Islet of Langerhans (tissue), 1 donor: ENCODE results near the gene CSF3R.
"Not testable (repeated sequence)": the region's sequence is repeated elsewhere in the genome, so short reads cannot be mapped to it uniquely, and the experiment has no call there.

Experiments
- FAIRE-seq: peaks from one replicate; lab custom pipeline; 2011; peaks lifted over from hg19 to GRCh38; lab: Jason Lieb, UNC

The CSF3R gene

DNA sequence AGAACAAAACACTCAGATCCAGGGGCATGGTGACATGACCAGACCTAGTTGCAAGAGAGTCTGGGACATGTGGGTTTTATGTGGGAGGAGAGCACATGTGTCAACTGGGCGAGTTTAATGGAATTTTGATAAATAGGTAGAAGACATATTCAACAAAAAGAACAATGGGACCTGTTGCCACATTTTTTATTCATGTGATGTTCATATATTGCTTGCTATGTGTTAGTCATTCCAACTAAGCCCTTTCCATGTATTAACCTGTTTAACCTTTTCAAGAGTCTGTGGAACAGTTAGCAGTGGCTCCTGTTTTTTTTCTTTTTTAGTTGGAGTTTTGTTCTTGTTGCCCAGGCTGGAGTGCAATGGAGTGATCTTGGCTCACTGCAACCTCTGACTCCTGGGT, 30.1 kb upstream of the CSF3R start:
- no peak for FAIRE-seq

DNA sequence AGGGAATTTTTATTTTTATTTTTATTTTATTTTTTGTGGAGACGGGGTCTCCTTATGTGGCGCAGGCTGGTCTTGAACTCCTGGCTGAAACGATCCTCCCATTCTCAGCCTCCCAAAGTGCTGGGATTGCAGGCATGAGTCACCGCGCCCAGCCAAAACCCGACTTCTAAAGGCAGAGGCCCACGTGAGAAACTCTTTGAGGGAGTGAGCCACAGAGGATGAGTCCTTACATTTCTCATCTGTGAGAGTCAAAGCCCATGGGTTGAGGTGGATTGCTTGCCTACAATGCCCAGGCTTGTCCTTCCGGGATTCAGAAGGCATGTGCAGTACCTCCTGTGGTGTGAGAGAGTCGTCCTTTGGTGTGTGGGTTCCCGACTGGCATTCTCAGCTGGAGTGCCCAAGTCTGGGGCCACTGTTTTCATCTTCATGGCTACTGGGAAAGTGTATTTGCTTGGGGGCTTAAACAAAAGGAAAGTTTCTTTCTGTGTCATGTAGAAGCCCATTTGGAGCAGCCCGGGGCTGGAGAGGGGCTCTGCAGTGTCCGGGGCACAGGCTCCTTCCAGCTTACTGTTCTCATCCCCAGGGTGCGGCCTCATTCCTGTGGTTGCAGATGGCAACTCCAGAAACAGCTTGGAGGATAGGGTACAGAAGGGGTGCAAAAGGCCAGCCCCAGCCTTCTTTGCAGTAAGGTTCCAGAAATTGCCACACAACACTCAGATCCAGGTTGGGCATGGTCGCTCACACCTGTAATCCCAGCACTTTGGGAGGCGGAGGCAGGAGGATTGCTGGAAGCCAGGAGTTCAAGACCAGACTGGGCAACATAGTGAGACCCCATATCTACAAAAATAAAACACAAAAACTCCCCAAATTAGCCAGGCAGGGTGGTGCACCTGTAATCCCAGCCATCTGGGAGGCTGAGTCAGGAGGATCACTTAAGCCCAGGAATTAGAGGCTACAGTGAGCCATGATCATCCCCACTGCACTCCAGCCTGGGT, 29.4 kb upstream of the CSF3R start:
- no peak for FAIRE-seq

DNA sequence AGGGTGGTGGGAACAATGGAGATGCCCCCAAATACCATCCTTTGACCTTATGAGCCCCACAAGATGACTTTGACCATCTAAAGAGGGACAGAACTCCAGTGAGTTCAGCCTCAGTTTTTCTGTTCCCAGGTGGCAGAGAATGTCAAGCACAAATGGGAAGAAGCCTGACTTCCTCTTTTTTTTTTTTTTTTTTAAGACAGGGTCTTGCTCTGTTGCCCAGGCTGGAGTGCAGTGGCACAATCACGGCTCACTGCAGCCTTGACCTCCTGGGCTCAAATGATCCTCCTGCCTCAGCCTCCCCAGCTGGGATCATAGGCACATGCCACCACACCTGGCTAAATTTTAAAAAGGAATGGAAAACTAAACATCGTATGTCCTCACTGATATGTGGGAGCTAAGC, 28.5 kb upstream of the CSF3R start:
- not testable (repeated sequence) for FAIRE-seq

DNA sequence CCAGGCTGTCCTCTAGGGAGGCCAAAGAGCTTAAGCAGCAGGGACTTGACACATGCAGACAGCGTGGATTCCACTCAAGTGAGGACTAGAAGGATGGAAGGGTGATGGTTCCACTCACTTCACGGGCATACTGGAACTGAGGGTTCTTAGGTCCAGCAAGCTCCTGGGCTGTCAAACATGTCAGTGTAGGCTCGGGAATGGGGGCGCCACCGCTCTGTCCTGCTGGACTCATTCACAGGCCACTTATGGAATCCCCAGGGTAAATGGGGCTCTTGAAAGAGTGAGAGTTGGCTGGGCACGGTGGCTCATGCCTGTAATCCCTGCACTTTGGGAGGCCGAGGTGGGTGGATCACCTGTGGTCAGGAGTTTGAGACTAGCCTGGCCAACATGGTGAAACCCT, 27.7 kb upstream of the CSF3R start:
- no peak for FAIRE-seq

DNA sequence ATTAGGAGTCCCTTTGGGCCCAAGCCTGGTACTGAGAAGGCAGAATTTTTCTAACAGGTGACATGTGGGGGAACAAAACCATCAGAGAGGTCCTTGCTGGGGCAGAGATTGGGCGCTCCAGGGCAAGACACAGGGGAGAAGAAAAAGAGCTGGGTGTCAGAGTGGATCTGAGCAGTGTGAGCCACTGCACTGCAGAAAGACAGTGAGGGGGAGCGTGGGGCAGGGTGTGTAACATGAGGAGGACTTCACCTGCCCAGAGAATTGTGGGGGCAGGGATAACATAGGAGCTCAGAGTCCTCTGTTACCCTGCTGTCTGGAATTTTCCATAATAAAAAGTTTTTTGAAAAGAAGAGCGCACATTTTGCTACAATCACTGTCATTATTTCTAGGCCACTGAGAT, 25.5 kb upstream of the CSF3R start:
- no peak for FAIRE-seq

DNA sequence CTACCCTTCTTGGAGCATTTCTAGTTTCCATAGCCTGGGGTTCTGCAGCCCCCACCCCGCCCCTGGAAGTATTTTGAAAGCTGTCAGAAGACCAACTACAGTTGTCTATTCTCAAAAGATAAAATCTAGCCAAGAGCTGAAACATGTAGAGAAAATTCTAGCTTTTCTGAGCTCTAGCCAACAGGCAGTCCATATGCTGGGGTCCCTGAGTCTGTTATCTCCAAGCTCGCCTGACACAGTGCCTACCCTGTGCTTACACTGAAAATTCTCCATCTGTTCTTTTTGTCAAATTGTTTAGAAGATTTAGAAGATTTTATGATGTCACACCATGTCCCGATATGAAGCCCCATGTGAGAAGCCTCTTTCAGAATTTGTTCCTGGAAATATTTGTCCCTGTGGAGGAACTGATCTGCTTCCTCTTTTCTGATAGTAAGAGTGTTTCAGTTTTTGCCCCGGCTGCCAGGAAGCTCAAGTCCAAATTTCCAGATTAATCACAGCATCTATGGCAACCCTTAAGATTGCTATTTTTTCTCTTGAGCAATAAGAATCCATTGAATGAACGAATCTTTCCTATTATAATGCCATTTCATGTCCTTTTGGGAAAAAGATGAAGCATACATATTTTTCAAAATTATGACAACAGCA, 23.7 kb upstream of the CSF3R start:
- FAIRE-seq: no peak

DNA sequence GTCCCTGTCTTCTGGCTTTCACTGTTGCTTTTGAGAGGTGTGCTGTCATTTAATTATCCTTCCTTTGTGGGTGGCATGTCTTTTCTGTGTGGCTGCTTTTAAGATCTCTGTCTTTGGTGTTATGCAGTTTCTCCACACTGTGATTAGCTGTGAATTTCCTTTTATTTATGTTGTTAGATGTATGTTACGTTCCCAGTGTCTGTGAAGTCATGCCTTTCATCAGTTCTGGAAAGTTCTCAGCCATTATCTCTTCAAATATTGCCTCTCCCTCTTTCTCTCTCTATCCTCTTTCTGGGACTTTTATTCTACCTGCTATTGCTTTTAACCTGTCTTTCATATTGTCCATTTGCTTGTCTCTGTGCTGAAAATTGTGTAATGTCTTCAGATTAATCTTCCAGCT, 21.0 kb upstream of the CSF3R start:
- FAIRE-seq: no peak

DNA sequence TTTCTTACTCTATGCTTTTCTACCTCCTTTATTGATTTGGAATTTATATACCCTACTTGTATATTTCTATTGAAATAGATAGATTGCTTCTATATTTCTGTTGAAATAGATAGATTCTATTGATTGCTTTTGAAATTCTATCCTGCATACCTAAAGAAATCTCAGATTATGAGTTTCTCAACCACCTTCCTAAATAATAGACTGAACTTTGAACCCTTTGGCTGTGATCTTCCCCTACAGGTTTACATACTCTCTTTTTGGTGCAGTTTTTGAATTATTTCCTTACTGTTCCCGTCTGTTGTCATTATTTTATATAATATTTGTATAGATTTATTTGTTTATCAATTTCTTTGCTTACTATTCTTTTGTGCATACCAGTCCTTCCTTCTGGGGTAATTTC, 20.4 kb upstream of the CSF3R start:
- FAIRE-seq: no peak

DNA sequence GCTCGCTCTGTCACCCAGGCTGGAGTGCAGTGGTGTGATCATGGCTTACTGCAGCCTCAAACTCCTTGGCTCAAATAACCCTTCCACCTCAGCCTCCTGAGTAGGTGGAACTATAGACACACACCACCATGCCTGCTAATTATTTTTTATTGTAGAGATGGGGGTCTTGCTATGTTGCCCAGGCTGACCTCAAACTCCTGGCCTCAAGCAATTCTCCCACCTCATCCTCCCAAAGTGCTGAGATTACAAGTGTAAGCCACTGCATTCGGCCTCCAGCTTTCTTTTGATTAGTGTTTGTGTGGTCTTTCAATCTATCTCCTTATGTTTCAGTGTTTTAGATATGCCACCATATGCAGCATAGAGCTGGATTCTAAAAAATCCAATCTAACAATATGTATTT, 19.9 kb upstream of the CSF3R start:
- no peak for FAIRE-seq

DNA sequence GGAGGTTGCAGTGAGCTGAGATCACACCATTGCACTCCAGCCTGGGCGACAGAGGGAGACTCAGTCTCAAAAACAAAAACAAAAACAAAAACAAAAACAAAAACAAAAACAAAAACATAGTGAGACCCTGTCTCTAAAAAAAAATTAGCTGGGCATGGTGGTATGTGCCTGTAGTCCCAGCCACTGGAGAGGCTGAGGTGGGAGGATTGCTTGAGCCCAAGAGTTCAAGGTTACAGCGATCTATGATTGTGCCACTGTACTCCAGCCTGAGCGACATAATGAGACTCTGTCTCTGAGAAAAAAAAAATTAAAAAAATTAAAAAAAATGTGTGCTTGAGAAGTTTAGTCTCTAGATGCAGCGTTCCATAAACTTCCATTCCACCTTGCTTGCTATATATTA, 19.2 kb upstream of the CSF3R start:
- not testable (repeated sequence) for FAIRE-seq

DNA sequence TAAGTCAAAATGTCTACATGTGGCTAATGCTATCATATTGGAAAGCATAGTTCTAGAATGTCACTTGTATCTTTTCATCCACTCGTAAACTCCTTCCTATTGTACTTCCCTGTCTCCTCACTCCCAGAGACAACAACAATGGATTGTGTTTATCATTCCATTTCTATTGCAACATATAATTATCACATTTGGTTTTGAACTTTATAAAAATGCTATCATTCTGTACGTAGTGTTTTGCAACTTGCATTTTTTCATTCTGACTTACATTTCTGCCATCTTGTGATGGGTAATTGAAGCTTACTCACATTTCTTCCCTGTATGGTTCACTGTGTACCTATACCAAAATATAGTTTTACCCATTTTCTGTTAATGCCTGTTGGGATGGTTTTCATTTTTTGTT, 14.5 kb upstream of the CSF3R start:
- FAIRE-seq: no peak

DNA sequence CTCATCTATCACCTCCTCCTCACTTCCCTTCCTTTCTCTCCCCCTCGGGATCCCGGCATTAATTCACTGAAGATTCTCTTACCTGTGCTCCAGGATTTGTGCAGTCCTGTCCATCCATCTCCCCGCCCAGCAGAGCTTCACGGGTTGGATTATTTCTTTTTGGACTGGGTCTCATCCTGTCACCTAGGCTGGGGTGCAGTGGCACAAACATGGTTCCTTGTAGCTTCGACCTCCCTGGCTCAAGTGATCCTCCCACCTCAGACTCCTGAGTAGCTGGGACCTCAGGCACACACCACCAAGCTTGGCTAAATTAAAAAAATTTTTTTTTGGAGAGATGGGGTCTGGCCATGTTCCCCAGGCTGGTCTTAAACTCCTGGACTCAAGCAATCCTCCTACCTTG, 12.3 kb upstream of the CSF3R start:
- FAIRE-seq: no peak

DNA sequence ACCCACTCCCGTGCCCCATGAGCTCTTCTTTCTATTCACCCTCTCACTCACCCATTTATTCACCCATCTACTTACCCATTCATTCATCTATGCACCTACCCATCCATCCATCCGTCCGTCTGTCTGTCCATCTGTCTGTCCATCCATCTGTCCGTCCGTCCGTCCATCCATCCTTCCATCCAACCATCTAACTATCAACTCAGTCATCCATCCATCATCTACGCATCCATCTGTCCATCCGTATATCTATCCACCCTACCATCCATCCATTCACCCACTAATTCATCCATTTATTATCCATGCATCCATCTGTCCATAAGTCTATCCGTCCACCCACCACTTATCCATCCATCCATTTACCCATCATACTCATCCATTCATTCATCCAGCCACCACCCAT, 10.8 kb upstream of the CSF3R start:
- no peak for FAIRE-seq

DNA sequence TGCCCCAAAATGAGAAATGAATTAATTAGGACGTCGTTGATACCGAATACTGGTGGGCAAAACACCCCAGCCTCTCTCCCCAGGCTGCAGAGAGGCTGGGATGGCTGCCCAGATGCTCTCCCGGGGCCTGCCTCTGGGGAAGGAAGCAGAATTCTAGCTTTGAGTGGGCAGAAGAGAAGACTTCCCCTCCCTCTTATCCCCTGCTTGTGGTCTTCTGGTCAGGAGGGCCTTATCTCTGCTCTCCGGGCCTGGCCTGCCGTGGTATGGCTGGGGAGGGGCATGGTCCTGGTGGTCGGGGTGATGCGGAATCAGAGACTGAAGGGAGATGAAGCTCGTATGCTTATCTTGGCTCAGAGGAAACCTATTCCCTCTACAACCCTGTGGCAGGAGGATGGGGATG, 9.8 kb upstream of the CSF3R start:
- no peak for FAIRE-seq

DNA sequence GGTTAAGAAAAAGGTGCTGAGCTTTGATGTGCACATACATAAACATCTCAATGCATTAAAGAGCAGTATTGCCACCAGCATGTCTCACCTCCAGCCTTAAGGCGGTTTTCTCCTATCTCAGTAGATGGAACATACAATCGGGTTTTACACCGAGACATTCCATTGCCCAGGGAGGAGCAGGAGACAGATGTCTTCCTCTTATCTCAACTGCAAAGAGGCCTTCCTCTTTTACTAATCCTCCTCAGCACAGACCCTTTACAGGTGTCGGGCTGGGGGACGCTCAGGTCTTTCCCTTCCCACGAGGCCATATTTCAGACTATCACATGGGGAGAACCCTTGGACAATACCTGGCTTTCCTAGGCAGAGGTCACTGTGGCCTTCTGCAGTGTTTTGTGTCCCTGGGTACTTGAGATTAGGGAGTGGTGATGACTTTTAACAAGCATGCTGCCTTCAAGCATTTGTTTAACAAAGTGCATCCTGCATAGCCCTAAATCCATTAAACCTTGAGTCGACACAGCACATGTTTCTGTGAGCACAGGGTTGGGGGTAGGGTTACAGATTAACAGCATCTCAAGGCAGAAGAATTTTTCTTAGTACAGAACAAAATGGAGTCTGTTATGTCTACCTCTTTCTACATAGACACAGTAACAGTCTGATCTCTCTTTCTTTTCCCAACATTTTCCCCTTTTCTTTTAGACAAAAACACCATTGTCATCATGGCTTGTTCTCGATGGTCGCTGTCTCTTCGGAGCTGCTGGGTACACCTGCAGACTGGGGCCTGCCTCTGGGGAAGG, 6.7 kb upstream of the CSF3R start:
- FAIRE-seq: not testable (repeated sequence)

DNA sequence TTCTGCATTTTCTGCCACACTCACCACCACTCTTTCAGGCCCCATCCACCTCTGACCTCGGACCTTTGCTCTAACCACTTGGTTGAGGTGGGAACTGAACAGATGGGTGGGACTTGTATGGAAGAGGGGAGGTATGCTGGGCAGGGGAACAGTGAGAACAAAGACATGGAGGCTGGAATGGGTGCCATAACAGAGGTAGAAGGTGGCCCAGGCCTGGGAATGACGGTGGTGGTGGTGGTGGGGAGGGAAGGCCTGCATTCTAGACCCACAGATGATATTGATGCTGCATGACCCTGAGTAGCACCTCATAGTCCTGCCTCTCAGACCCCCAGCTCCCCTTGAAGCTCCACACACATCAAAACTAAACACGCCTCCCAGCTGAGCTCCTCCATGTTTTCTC, 5.2 kb upstream of the CSF3R start:
- no peak for FAIRE-seq

DNA sequence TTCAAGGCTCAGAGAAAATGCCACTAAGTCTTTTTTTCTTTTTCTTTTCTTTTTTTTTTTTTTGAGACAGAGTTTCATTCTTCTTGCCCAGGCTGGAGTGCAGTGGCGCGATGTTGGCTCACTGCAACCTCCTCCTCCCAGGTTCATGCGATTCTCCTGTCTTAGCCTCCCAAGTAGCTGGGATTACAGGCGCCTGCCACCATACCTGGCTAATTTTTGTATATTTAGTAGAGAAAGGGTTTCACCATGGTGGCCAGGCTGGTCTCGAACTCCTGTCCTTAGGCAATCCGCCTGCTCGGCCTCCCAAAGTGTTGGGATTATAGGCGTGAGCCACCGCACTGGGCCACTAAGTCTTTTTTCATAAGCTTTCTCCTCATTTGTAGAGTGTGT, 4.6 kb upstream of the CSF3R start:
- not testable (repeated sequence) for FAIRE-seq

DNA sequence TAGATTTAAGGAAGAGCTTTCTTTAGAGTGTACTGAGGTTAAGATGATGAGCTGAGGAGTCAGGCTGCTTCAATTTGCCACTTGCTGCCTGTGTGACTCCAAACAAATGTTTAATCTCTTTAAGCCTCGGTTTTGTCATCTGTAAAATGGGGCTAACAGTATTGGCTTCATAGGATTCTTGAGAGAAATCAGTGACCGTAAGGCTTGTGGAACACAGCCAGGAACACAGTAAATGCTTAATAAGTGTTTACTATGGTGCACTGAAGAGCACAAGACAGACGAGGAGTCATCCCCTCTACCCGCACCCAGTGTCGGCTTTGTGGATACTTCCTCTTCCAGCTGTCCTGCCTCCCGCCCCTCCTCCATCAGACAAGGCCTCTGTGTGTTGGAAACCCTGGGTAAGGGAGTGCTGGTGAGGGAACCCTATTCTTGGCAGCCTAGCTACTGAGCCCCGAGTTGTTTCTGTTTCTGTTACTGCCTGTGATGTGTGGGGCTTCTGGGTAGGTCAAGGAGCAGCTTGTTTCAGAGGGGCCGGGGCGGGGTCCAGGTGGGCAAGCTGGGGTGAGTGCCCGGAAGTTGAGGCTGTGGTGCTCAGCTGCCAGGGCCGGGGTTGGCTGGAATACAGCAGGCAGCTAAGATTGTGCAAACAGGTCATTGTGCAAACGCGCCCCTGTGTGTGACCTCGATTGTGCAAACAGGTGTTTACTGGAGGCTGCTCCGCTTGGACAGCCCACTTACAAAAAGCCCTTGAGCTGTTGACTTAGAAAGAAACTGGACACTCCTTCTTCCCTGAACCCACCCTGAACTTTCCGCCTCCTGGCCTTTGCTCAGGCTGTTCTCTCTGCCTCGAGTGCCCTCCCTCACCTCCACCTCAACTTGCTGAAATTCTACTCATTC, 4.0 kb upstream of the CSF3R start:
- FAIRE-seq: no peak

DNA sequence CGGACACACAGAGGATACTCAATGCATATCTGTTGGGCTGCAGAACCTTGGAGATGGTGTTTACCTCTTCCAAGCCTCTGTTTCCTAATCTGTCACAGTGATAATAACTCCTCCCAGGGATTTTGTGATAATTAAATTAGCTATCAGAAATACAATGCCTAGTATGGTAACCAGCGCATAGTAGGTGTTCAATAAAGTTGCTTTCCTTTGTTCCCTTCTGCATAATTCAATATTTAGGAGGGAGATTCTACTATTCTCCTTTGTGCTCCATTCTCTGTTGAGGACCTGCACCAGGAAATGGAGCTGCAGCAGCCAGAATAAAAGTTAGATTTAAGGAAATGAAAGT, 3.4 kb upstream of the CSF3R start:
- no peak for FAIRE-seq

DNA sequence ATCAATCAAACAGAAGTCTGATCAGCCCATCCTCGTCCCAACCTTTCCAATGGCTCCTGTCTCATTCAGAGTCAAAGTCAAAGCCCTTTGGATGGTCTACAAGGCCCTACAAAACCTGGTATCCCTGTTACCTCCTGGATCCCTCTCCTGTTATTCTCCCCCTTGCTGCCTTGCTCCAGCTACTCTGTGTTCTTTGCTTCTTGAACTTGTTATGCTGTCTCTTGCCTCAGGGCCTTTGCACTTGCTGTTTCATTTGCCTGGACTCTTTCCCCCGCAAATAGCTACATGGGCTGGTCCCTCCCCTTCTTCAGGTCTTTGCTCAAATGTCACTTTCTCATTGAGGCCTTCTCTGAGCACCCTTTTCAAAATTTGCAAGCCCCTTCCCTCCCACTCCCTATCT, 1.4 kb upstream of the CSF3R start:
- no peak for FAIRE-seq

DNA sequence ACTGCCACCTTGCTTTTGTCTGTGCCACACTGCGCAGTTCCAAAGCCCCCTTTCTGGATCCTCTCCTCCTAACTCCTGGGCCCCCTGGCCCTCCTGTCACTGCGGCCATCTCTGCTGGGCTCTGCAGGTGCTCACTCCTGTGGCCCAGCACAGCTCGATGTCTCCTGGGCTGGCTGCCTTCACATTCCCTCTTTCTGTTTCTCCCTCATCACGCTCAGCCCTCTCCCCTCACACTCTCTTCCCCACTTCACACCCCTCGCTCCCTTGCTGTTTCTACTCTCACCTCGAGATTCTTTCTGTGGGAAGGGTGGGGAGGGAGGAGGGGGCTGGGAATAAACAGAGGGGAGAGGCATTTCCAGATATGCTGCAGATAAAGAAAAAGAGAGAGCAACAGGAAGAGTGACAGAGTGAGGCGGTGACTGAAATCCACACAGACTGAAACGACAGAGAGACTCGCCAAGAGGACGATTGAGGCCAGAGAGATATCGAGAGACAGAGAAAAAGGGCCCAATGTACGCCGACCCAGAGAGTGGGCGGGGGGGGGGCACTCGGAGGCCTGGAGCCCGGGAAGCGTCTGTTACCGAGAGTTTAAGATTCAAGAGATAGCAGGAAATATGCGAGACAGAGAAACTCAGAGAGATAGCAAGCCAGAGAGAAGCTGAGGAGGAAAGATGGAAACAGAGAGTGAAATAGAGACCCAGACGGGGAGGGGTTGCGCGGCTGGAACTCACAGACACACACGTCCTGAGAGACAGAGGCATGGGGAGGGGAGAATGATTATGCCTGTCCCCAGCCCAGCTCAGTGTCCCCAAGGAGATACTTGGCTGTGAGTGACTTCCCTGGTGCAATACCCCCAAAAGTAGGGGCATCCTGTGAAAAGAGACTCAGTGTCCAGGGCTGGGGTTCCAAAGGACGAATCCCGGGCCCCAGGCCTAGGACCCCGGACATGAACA, 666 bp downstream of the CSF3R start:
- no peak for FAIRE-seq
